ENCODE data around the gene RNF31.
A peak's percentile ranks its signal among the peaks of the same experiment; 100 is the strongest.

Gene RNF31

DNA sequence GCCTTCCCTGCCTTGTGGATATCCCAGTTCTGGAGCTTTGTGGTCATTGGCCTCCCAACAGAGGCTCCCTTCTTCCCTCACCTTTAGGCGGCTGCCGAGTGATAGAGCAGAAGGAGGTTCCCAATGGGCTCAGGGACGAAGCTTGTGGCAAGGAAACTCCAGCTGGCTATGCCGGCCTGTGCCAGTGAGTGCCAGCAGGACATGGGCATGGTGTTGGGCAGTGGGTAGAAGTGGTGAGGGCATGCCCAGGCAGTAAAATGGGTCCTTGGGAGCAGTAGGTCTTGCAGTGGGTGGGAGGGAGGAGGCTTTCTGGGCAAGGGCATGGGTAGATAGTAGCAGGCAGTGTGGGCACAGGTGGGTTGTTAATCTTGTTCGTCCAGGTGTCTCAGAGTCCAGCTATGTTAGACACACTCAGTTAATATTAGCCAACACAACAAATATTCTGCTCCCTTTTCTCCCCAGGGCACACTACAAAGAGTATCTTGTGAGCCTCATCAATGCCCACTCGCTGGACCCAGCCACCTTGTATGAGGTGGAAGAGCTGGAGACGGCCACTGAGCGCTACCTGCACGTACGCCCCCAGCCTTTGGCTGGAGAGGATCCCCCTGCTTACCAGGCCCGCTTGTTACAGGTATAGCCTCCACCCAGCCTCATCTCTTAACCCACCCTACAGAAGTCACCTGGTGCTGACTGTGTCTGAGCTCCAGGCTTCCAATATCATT is 12.6 kb downstream of the RNF31 start:
- no peak for DNase-seq (ENCODE audit: low read depth, low spot score)

DNA sequence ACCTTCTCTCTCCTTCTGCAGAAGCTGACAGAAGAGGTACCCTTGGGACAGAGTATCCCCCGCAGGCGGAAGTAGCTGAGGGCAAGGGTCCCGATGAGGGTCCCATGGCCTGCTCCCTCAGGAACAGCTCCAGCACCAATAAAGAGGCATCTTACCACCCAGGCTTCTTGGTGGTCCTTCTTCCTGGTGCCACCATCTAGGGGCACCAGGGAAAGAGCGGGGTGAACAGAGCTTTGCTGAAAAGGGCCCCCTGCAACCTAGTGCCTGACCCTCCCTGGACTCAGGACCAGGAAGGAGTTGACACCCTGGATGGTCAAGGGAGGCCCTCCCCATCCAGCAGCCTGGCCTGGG is 13.2 kb downstream of the RNF31 start:
- no peak for DNase-seq (ENCODE audit: low read depth, low spot score)

DNA sequence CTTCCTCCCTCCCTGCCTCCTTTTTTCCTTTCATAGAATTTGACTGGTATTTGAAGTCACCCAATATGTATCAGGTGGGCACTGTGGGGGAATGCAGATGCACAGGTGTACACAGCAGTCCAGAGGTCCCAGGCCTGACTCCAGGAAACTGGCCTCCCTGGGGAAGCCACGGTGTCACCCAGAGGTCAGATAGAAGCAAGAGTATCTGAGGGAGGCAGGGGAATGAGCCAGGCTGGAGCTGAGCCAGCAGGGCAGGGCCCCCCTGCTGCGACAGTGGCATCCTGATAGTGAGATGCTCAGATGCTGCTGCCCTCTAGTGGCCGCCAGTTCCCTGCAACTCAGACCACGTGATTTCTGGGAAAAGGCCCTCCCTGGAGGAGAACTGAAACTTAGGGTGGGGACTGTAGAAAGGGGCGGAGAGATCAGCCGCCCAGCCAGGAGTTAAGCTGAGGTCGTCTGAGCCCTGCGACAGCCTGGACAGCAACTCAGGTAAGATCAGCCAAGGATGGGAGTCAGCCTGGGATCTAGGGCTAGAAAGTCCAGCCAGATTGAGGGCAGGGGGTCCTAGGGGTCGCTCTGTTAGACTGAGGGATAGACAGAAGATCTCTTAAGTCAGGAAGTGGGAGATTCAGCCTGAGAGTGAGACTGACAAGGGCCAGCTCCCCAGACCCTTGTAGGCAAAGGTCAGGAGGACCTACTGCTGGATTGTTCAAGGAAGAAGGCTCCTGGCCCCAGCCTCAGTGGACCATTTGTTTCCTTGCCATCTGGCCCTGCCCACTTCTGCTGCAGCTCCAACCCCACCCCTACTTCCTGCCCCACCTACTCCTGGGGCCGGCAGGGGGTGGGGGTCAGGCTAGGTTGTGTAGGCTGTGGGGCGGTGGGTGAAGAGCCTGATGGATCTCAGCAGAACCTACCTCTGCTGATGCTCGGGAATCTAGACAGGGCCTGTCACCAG is 13.8 kb downstream of the RNF31 start, which contains the start of gene IRF9:
Gene IRF9 (plus strand): TSS at position 416 of the 955 bp plus-strand sequence. CDS start 880 bp downstream, outside the sequence.
- peak; percentile 97 for DNase-seq (ENCODE audit: low read depth, low spot score)

DNA sequence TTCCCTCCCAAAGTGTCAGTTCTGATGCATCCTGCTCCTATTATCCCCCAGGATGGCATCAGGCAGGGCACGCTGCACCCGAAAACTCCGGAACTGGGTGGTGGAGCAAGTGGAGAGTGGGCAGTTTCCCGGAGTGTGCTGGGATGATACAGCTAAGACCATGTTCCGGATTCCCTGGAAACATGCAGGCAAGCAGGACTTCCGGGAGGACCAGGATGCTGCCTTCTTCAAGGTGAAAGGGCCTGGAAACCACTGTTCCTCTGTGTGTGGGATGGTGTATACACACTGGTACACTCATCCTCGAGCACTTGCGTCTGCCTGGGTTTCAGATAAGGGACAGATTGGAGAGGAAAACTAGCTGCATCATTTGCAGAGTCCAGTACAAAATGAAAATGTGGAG is 14.8 kb downstream of the RNF31 start:
- DNase-seq (ENCODE audit: low read depth, low spot score), result no peak

DNA sequence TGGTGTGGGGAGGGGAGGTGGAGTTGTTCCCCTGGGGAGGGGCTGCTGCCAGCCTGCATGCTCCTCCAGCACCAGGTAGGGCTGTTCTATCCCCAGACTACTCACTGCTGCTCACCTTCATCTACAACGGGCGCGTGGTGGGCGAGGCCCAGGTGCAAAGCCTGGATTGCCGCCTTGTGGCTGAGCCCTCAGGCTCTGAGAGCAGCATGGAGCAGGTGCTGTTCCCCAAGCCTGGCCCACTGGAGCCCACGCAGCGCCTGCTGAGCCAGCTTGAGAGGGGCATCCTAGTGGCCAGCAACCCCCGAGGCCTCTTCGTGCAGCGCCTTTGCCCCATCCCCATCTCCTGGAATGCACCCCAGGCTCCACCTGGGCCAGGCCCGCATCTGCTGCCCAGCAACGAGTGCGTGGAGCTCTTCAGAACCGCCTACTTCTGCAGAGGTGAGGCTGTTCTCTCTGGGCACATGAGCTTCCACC is 17.3 kb downstream of the RNF31 start:
- no peak for DNase-seq (ENCODE audit: low read depth, low spot score)

DNA sequence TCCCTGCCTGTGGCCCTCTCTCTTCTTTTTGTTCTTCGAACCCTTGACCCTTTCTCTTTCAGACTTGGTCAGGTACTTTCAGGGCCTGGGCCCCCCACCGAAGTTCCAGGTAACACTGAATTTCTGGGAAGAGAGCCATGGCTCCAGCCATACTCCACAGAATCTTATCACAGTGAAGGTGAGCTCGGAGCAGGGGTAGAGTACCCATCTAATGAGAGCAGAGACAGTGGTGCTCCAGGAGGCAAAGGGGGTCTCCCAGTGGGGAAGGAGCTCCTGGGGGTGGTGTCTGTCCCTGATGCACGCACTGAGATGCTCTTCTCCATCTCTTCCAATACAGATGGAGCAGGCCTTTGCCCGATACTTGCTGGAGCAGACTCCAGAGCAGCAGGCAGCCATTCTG is 18.5 kb downstream of the RNF31 start:
- DNase-seq (ENCODE audit: low read depth, low spot score), result no peak

DNA sequence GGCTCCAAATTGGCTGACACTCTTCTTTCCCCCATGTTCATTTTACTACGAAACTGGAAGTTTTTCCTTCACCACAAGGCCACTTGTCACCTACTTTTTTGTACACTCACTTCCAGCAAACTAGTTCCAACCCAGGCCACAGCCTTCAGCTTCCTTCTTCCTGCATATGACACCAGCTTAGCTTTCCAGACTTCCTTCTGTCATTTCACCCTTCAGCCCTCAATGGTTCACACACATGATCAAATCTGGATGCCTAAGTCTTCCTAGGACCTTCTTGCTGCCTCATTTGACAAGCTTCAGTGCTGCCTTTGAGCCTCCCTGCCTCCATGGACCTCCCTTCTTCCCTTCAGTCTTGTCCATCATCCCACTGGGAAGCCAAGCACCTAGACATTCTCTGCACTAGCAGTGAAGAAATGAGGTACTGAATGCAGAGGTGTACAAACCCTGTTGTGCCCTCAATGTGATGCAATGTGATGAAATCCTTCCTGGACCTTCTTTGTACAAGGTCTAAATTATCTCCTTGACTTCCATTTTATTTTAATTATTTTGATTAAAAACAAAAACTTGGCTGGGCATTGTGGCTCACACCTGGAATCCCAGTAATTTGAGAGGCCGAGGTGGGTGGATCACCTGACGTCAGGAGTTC is 20.3 kb downstream of the RNF31 start:
- no peak for DNase-seq (ENCODE audit: low read depth, low spot score)

DNA sequence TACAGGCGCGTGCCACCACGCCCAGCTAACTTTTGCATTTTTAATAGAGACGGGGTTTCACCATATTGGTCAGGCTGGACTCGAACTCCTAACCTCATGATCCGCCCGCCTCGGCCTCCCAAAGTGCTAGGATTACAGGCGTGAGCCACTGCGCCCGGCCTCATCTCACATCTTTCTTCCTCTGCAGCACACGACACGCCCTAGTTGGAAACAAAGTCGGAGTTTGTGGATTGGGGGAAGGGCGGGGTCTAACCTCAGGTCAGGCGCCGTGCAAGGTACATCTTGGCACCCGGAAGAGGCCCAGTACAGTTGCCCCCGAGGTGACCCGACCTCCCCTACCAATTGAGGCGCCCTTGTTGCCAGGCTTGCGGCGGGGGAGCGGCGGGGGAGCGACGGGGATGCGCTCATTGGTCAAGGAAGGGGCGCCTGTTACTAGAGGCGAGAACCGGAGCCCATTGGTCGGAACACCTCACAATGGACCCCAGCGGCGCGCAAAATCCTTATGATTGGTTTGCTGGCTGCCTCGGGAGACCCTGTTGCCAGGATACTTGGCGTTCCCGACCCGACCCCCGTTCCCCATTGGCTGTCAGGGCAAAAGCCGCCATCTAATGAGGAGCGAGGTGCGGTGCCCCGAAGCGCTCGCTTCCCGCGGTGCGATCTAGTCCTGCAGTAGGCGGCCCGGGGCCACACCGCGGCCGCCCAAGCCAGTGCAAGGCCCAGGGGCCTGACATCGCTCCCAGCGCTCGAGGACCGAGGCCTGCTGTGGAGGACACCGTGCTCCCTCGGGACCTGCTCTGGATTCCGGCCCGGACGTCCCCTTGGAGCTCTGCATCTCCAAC is 24.3 kb downstream of the RNF31 start, which contains the start of gene REC8:
Gene REC8 (plus strand): TSS at position 659 of the 839 bp plus-strand sequence. CDS start 473 bp downstream, outside the sequence.
- DNase-seq (ENCODE audit: low read depth, low spot score), result peak; percentile 48

DNA sequence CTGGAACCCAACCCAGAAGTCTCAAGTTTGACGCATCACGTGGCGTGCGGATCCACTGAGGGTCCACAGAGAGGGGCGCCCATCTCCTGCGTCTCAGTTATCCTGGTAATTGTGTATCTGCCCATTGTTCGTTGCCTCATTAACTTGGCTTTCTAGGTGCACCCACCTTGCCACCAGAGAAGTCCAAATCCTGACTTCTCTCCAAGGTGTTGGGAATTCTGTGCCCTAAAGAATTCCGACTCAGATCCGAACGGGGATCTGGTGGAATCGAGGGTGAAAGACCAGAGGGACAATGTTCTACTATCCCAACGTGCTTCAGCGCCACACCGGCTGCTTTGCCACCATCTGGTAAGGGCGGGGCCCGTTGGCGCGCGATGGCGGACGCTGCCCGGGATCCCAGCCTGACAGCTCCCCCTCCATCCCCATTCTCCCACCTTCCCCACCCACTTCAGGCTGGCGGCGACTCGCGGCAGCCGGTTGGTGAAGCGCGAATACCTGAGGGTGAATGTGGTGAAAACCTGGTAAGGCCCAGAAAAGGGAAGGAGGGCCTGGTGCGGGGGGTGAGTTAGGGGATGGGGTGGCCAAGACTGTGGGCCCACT is 25.1 kb downstream of the RNF31 start:
- no peak for DNase-seq (ENCODE audit: low read depth, low spot score)

DNA sequence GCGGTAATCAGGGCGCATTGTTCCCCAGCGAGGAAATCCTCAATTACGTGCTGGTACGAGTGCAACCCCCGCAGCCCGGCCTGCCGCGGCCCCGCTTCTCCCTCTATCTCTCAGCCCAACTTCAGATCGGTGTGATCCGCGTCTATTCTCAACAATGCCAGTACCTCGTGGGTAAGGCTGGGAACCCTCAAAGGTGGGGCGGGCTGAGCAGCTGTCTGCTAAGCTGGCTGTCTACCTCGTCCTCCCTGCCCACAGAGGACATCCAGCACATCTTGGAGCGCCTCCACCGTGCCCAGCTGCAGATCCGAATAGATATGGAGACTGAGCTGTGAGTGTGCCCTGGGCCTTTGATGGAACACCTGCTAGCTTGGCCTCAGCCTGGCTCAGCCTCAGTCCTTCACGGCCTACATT is 25.6 kb downstream of the RNF31 start:
- no peak for DNase-seq (ENCODE audit: low read depth, low spot score)

DNA sequence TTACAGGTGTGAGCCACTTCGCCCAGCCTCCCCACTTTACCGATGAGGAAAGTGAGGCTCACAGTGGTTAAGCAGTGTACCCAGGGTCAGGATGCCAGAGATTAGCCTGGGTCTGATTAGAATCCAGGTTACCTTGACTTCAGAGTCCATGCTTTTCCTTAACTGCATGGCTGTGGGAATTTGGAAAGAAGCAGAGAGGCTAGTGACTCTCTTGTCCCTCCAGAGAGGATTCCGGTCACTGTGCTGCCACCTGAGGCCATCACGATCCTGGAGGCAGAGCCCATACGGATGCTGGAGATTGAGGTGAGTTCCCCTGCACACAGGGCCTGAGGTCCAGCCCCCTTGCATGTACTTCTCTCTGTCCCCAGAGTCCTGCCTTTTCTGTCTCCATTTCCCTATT is 29.3 kb downstream of the RNF31 start:
- no peak for DNase-seq (ENCODE audit: low read depth, low spot score)

DNA sequence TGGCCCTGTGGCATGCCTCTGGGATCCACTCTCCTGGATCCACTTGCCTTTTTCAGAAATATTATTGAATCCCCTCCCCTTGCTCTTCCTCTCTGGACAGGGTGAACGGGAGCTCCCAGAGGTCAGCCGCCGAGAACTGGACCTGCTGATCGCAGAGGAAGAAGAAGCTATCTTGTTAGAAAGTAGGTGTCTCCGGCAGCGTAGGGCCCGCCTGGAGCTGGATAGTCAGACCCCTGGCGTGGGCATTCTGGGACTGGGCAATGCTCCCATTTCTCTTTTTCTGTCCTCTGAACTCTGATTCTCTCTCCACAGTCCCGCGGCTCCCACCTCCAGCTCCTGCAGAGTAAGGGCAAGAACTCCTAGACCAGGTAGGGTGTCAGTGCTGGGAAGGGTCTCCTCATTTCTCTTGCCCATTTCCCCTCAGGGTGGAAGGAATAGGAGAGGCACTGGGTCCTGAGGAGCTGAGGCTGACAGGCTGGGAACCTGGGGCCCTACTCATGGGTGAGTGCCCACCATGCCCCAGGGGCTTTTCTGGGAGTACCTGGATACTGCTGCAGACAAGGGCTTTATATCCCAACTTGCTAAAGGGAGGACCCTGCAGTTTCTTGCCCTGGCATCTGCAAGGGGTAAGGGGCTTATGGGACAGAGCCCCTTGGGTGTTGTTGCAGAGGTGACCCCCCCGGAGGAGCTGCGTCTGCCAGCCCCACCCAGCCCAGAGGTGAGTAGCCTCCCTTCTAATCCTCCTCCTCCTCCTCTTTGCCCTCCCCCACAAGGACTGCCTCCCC is 29.9 kb downstream of the RNF31 start:
- DNase-seq (ENCODE audit: low read depth, low spot score), result no peak

DNA sequence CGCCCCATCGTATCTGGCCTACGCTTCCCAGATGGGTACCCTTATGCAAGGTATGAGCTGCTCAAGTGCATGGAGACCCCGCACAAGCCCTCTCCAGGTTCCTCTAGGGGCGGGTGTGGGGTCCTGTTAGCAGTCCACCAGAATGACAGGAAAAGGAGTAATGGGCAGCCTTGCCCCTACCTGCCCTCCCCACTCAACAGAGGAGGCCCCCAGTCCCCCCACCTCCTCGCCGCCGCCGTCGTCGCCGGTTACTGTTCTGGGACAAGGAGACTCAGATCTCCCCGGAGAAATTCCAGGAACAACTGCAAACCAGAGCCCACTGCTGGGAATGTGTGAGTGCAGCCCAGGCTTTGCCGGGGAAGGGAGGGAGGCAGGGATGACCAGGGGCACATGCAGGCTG is 30.6 kb downstream of the RNF31 start:
- DNase-seq (ENCODE audit: low read depth, low spot score), result no peak

DNA sequence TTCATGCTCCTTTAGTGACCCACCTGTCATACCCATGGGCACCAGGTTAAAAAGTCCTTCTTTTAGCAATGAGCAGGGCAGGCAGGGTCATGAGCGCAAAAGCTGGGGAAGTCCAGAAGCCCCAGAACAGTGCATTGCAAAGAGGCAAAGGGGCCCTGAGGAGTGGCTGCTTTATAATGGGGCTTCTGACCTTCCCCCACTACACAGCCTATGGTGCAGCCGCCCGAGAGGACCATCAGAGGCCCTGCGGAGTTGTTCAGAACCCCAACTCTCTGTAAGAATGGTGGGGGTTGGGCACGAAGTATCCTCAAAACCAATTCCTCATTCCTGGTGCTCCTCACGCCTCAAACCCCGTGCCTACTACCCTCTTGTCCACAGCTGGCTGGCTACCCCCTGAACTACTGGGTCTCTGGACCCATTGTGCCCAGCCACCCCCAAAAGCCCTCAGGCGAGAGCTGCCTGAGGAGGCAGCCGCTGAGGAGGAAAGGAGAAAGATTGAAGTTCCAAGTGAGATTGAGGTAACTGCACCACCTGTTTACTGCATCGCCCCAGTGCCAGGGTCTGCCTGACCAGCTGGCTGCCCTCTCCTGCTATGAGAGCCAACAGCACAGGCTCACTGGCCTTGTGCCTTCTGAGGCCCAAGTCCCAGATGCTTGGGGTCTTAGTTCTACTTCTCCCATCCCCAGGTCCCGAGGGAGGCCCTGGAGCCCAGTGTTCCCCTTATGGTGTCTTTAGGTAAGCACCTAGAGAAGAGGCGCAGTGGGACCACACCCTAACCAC is 31.3 kb downstream of the RNF31 start:
- no peak for DNase-seq (ENCODE audit: low read depth, low spot score)

DNA sequence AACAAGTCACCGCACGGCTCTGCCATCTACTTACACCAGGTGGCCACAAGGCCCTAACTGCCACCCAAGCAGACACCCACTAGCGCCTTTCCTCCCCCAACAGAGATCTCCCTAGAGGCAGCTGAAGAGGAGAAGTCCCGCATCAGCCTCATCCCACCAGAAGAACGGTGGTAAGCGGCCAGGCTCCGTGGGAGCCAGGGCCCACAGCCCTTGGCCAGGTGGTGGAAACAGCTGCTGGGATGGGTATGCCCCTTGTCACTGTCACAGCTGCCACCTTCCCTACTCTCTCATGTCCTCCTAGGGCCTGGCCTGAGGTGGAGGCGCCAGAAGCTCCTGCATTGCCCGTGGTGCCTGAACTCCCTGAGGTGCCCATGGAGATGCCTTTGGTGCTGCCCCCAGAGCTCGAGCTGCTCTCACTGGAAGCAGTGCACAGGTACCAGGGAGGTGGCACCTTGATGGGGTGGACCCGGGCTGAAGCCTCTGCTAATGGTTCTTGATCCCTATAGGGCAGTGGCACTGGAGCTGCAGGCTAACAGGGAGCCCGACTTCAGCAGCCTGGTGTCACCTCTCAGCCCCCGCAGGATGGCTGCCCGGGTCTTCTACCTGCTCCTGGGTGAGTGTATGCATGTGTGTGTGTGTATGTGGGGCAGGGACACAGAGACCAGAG is 32.1 kb downstream of the RNF31 start:
- no peak for DNase-seq (ENCODE audit: low read depth, low spot score)

DNA sequence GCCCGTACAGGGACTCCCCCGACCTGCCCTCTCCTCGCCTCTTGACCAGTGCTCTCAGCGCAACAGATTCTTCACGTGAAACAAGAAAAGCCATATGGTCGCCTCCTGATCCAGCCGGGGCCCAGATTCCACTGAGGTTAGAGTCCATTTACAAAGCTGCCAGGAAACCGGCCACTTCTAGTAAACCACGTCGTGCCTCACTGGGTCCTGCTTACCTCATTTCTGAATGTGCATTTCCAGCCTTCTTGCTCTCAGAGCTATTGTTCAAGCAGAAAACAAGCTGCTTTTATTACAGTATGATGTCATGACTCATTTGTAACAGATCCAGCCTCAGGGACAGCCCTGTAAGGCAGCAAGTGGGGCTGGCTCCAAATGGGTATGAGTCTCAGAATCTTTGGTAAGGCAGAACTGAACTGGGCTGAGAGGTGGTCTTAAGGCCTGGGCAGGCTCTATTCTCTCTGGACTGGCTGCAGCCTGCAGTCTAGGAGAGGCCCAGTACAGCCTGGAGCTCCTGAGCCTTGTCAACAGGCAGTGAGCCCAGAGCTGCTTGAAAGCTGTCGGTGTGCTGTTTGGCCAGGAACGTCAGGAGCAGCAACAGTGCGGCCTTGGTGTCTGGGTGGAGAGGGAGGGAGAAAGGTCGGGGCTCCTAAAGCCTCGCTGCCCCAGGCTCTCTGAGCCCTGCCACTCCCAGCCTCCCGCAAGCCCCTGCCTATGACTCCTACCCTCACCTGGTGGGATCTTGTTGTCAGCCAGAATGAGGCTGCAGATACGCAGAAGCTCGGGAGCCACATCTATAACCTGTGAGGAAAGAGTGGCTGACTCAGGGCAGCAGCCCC is 32.9 kb downstream of the RNF31 start:
- no peak for DNase-seq (ENCODE audit: low read depth, low spot score)

DNA sequence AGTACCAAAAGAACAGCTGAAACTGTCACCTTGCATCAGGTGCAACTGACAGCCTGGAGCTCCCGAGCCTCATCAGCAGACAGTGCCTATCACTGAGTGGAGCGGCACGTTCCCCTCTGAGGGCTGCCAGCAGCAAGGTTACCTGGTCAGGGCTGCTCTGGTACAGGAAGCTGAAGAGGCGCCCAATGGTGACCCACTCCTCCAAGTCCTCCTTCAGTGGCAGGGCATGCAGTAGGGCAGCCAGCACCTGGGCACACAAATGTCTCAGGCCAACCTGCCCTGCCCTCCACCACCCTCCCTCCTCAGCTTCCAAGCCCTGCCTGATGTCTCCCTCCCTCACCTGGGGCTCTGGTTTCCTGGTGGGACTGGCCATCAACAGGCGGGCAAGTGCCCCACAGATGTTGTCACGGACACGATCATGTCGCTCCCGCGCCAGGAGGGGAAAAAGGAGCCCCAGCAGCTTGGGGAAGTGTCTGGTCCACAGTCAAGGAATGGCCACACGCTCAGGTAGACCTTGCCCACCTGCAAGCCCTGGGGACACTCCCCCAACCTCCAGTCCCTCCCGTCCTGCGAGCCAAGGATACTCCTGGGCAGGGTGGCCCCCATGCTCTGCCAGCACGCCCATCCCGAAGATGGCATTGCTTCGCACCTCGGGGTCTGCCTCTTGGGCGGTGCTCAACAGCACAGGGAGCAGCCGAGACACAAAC is 34.2 kb downstream of the RNF31 start:
- no peak for DNase-seq (ENCODE audit: low read depth, low spot score)

Data from activated CD4-positive, CD25-positive, alpha-beta regulatory T cell treated with anti-CD3 and anti-CD28 coated beads, Interleukin-2, amount 50 U/mL, for 16 hours (primary cell).